ENCODE data around the gene DNAJB5.

DNA sequence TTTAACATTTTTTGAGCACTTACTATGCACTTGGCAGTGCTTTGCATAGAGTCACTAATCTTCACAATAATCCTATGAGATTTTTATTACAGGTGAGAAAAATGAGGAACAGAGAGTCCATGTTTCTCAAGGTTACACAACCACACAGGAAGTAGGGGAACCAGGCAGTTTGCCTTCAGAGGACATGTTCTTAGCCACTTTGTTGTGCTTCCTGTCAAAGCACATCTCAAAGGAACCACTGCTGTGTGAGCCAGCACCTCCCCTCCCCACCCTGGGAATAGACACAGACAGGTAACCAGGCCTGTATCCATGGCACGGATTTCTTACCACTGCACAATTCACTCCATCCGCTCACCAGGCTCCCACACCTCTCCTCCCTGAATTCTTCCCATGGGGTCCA lies 6.3 kb upstream of the DNAJB5 start:
- TF ChIP-seq EZH2phosphoT487 (IDR thresholded peaks at IDR 0.05; ENCODE audit: unreplicated experiment) (no peak), CREB1 (CRISPR knock-in tag; IDR thresholded peaks at IDR 0.05; ENCODE audit: low read depth) (no peak), EZH2 (IDR thresholded peaks at IDR 0.05; ENCODE audit: low read depth, unreplicated experiment) (no peak), POLR2AphosphoS5 (IDR thresholded peaks at IDR 0.05; ENCODE audit: low read depth) (no peak)
- TF ChIP-seq, protein P1, sequence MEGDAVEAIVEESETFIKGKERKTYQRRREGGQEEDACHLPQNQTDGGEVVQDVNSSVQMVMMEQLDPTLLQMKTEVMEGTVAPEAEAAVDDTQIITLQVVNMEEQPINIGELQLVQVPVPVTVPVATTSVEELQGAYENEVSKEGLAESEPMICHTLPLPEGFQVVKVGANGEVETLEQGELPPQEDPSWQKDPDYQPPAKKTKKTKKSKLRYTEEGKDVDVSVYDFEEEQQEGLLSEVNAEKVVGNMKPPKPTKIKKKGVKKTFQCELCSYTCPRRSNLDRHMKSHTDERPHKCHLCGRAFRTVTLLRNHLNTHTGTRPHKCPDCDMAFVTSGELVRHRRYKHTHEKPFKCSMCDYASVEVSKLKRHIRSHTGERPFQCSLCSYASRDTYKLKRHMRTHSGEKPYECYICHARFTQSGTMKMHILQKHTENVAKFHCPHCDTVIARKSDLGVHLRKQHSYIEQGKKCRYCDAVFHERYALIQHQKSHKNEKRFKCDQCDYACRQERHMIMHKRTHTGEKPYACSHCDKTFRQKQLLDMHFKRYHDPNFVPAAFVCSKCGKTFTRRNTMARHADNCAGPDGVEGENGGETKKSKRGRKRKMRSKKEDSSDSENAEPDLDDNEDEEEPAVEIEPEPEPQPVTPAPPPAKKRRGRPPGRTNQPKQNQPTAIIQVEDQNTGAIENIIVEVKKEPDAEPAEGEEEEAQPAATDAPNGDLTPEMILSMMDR (conservative IDR thresholded peaks at IDR 0.05; ENCODE audit: low read depth in 2 of 2) = no peak
- TF ChIP-seq, protein P2, sequence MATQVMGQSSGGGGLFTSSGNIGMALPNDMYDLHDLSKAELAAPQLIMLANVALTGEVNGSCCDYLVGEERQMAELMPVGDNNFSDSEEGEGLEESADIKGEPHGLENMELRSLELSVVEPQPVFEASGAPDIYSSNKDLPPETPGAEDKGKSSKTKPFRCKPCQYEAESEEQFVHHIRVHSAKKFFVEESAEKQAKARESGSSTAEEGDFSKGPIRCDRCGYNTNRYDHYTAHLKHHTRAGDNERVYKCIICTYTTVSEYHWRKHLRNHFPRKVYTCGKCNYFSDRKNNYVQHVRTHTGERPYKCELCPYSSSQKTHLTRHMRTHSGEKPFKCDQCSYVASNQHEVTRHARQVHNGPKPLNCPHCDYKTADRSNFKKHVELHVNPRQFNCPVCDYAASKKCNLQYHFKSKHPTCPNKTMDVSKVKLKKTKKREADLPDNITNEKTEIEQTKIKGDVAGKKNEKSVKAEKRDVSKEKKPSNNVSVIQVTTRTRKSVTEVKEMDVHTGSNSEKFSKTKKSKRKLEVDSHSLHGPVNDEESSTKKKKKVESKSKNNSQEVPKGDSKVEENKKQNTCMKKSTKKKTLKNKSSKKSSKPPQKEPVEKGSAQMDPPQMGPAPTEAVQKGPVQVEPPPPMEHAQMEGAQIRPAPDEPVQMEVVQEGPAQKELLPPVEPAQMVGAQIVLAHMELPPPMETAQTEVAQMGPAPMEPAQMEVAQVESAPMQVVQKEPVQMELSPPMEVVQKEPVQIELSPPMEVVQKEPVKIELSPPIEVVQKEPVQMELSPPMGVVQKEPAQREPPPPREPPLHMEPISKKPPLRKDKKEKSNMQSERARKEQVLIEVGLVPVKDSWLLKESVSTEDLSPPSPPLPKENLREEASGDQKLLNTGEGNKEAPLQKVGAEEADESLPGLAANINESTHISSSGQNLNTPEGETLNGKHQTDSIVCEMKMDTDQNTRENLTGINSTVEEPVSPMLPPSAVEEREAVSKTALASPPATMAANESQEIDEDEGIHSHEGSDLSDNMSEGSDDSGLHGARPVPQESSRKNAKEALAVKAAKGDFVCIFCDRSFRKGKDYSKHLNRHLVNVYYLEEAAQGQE (IDR thresholded peaks at IDR 0.05; ENCODE audit: unreplicated experiment) = no peak
